ENCODE results near the gene GIGYF2.

The GIGYF2 gene

DNA sequence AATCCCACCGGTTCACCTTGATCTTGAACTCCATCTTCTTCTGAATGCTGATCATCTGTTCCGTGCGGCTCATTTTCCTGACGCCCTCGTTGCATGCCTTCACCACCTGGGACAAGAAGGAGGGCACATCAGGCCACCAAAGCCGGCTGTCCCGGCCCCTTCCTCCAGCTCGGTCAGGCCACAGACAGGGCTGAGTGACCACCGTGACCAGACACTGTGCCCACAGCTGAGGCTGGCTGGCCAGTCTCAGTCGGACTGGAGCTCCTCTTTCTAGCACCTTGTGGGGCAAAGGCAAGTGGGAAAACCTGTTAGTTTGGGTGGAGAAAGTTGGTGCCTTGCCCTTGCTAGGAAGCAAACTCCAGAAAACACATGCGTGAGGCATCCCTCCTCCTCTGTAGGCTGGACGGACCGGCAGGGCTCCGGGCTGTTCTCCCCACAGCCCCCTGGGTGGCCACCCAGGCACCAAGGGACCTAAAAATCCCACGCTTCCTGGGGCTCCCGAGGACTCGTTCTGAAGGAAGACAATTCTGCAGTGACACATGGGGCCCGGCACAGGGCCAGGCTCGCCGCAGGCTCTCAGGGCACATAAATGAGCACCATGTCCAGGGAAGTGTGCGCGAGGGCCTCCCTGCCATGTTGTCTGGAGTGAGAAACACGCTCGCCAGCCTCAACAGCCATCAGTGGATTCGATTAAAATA lies 188.3 kb downstream of the GIGYF2 start (continued):
- TF ChIP-seq, protein P1, sequence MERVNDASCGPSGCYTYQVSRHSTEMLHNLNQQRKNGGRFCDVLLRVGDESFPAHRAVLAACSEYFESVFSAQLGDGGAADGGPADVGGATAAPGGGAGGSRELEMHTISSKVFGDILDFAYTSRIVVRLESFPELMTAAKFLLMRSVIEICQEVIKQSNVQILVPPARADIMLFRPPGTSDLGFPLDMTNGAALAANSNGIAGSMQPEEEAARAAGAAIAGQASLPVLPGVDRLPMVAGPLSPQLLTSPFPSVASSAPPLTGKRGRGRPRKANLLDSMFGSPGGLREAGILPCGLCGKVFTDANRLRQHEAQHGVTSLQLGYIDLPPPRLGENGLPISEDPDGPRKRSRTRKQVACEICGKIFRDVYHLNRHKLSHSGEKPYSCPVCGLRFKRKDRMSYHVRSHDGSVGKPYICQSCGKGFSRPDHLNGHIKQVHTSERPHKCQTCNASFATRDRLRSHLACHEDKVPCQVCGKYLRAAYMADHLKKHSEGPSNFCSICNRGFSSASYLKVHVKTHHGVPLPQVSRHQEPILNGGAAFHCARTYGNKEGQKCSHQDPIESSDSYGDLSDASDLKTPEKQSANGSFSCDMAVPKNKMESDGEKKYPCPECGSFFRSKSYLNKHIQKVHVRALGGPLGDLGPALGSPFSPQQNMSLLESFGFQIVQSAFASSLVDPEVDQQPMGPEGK (CRISPR knock-in tag; IDR thresholded peaks at IDR 0.05; ENCODE audit: borderline replicate concordance) = no peak

DNA sequence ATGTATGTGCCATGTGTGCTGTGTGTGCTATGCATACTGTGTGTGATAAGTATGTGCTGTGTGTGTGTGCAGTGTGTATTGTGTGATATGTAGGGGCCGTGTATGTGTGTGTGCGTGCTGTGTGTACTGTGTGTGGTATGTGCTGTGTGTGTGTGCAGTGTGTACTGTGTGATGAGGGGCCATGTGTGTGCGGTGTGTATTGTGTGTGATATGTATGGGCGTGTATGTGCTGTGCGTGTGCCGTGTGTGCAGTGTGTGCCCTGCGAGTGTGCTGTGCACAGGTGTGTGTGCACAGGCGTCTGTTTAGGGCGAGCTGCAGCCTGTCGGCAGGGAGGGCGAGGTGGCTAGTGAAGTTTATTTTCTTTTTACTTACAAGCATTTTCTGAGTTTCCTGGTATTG lies 189.0 kb downstream of the GIGYF2 start:
- ATAC-seq = no peak
- TF ChIP-seq TCF4 (CRISPR knock-in tag; IDR thresholded peaks at IDR 0.05; ENCODE audit: borderline replicate concordance) = no peak
- no peak for TF ChIP-seq CSDC2 (CRISPR knock-in tag; IDR thresholded peaks at IDR 0.05)
- TF ChIP-seq RARB (CRISPR knock-in tag; IDR thresholded peaks at IDR 0.05) = no peak
- no peak for TF ChIP-seq OSR1 (CRISPR knock-in tag; IDR thresholded peaks at IDR 0.05)
- TF ChIP-seq ZFP3 (CRISPR knock-in tag; IDR thresholded peaks at IDR 0.05) = no peak
- no peak for TF ChIP-seq ZNF8 (CRISPR knock-in tag; IDR thresholded peaks at IDR 0.05)
- no peak for TF ChIP-seq ESRRG (CRISPR knock-in tag; IDR thresholded peaks at IDR 0.05)
- TF ChIP-seq BACH2 (CRISPR knock-in tag; IDR thresholded peaks at IDR 0.05; ENCODE audit: borderline replicate concordance) = no peak

DNA sequence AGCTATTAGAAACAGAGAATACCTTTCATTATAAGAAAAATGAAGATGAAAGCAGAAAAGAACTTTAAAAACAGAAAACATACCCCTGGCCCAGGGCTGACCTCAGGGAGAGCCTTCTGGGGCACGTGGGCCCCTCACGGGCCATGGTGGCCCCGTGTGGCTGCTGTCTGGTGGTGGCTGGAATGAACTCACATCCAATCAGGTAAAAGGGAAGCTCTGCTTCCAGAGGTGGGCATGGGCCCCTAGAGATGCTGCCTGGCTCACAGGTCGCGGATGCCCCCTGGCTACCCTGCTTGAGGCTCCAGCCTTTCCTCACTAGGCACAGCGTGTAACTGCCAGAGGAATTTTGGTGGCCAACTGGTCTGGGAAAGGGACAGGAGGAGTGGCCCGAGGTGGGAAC lies 189.5 kb downstream of the GIGYF2 start:
- TF ChIP-seq BACH2 (CRISPR knock-in tag; IDR thresholded peaks at IDR 0.05; ENCODE audit: borderline replicate concordance) (no peak), ARNTL (CRISPR knock-in tag; IDR thresholded peaks at IDR 0.05; ENCODE audit: borderline replicate concordance, low read depth) (no peak), ZC3H10 (CRISPR knock-in tag; IDR thresholded peaks at IDR 0.05) (no peak), SNAI2 (CRISPR knock-in tag; IDR thresholded peaks at IDR 0.05) (no peak), ZNF565 (CRISPR knock-in tag; conservative IDR thresholded peaks at IDR 0.05; ENCODE audit: low read depth) (no peak), RARB (CRISPR knock-in tag; IDR thresholded peaks at IDR 0.05) (no peak), CSDC2 (CRISPR knock-in tag; IDR thresholded peaks at IDR 0.05) (no peak), ZFP30 (CRISPR knock-in tag; IDR thresholded peaks at IDR 0.05) (no peak), TCF4 (CRISPR knock-in tag; IDR thresholded peaks at IDR 0.05; ENCODE audit: borderline replicate concordance) (no peak), ZFP3 (CRISPR knock-in tag; IDR thresholded peaks at IDR 0.05) (no peak), ISL1 (CRISPR knock-in tag; IDR thresholded peaks at IDR 0.05) (no peak), PPARA (CRISPR knock-in tag; IDR thresholded peaks at IDR 0.05; ENCODE audit: borderline replicate concordance) (no peak), ZNF8 (CRISPR knock-in tag; IDR thresholded peaks at IDR 0.05) (no peak), ESRRG (CRISPR knock-in tag; IDR thresholded peaks at IDR 0.05) (no peak), GLIS3 (CRISPR knock-in tag; IDR thresholded peaks at IDR 0.05) (no peak), OSR1 (CRISPR knock-in tag; IDR thresholded peaks at IDR 0.05) (no peak), TOX (CRISPR knock-in tag; IDR thresholded peaks at IDR 0.05; ENCODE audit: borderline replicate concordance) (no peak)
- TF ChIP-seq, protein P2, sequence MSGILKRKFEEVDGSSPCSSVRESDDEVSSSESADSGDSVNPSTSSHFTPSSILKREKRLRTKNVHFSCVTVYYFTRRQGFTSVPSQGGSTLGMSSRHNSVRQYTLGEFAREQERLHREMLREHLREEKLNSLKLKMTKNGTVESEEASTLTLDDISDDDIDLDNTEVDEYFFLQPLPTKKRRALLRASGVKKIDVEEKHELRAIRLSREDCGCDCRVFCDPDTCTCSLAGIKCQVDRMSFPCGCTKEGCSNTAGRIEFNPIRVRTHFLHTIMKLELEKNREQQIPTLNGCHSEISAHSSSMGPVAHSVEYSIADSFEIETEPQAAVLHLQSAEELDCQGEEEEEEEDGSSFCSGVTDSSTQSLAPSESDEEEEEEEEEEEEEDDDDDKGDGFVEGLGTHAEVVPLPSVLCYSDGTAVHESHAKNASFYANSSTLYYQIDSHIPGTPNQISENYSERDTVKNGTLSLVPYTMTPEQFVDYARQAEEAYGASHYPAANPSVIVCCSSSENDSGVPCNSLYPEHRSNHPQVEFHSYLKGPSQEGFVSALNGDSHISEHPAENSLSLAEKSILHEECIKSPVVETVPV (CRISPR knock-in tag; IDR thresholded peaks at IDR 0.05) = no peak
- TF ChIP-seq, protein P1 (CRISPR knock-in tag; IDR thresholded peaks at IDR 0.05; ENCODE audit: borderline replicate concordance) = no peak
- TF ChIP-seq, protein P3, sequence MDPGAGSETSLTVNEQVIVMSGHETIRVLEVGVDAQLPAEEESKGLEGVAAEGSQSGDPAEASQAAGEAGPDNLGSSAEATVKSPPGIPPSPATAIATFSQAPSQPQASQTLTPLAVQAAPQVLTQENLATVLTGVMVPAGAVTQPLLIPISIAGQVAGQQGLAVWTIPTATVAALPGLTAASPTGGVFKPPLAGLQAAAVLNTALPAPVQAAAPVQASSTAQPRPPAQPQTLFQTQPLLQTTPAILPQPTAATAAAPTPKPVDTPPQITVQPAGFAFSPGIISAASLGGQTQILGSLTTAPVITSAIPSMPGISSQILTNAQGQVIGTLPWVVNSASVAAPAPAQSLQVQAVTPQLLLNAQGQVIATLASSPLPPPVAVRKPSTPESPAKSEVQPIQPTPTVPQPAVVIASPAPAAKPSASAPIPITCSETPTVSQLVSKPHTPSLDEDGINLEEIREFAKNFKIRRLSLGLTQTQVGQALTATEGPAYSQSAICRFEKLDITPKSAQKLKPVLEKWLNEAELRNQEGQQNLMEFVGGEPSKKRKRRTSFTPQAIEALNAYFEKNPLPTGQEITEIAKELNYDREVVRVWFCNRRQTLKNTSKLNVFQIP (CRISPR knock-in tag; IDR thresholded peaks at IDR 0.05; ENCODE audit: borderline replicate concordance, low read depth) = no peak
- no peak for ATAC-seq

DNA sequence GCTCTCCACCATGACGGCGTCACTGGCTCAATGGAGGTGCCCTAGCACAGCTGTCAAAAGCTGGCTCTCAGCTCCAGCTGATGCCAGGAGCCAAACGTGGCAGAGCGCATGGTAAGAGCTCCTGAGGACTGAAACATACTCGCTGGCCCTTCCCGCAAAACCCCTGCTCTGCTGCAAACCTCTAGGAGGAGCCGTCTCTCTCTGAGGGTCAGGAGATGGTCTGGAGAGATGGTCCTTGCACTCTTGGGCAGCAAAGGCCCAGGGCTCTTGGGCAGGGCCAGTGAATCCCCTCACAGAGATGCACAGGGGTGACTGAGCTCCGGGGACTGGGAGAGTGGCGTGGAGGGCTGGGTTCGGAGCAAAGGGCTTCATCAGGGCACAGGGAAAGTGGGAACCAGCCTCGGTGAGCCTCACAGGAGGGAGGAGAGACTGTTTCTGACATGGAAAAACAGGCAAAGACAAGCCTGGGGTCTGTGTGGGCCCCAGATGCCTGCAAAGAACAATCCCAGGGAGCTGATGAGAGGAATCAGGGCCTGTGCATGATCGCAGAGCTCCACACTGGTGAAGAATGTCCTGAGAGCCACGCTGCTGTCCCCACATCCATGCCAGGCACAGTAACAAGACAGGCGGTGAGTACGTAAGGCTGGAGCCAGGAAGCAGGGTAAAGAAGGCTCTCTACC lies 190.2 kb downstream of the GIGYF2 start:
- ATAC-seq = peak; percentile 43; the same call in 2 of the 3 replicates
- TF ChIP-seq, protein P1 (CRISPR knock-in tag; IDR thresholded peaks at IDR 0.05; ENCODE audit: borderline replicate concordance) = no peak
- TF ChIP-seq ZNF70 (CRISPR knock-in tag; IDR thresholded peaks at IDR 0.05) (no peak), TCF4 (CRISPR knock-in tag; IDR thresholded peaks at IDR 0.05; ENCODE audit: borderline replicate concordance) (no peak), PPARA (CRISPR knock-in tag; IDR thresholded peaks at IDR 0.05; ENCODE audit: borderline replicate concordance) (no peak), ISL1 (CRISPR knock-in tag; IDR thresholded peaks at IDR 0.05) (no peak), GLIS3 (CRISPR knock-in tag; IDR thresholded peaks at IDR 0.05) (no peak)
- TF ChIP-seq, protein P4, sequence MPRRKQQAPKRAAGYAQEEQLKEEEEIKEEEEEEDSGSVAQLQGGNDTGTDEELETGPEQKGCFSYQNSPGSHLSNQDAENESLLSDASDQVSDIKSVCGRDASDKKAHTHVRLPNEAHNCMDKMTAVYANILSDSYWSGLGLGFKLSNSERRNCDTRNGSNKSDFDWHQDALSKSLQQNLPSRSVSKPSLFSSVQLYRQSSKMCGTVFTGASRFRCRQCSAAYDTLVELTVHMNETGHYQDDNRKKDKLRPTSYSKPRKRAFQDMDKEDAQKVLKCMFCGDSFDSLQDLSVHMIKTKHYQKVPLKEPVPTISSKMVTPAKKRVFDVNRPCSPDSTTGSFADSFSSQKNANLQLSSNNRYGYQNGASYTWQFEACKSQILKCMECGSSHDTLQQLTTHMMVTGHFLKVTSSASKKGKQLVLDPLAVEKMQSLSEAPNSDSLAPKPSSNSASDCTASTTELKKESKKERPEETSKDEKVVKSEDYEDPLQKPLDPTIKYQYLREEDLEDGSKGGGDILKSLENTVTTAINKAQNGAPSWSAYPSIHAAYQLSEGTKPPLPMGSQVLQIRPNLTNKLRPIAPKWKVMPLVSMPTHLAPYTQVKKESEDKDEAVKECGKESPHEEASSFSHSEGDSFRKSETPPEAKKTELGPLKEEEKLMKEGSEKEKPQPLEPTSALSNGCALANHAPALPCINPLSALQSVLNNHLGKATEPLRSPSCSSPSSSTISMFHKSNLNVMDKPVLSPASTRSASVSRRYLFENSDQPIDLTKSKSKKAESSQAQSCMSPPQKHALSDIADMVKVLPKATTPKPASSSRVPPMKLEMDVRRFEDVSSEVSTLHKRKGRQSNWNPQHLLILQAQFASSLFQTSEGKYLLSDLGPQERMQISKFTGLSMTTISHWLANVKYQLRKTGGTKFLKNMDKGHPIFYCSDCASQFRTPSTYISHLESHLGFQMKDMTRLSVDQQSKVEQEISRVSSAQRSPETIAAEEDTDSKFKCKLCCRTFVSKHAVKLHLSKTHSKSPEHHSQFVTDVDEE (CRISPR knock-in tag; IDR thresholded peaks at IDR 0.05) = no peak

Data from SK-N-SH treated with all-trans-retinoic acid at 6 μM for 48 hours (cell line).